Small intestine (tissue), 7 donors: ENCODE results near the gene FRMPD4. TPM values are rescaled to one million over a fixed set of nuclear protein-coding genes. Genes with fewer than 3 reads are reported as not detected.

Experiments used
- DNase-seq, 2 donors: peaks; one replicate each; pipeline versions ENCODE4 v3.0.0 to v3.0.0-alpha.2; 2013
- FAIRE-seq: peaks from 2 replicates; lab custom pipeline; 2012; peaks lifted over from hg19 to GRCh38; lab: Jason Lieb, UNC
- H3K27ac ChIP-seq, 3 donors: one replicate each; pipeline ENCODE4 v1.5.1; 2013; ENCODE audit warnings: low read length in 2 of 3, mild to moderate bottlenecking in 2 of 3, control low read depth in 1 of 3, inconsistent platforms in 1 of 3, low read depth in 1 of 3, moderate library complexity in 1 of 3
- H3K27me3 ChIP-seq, 3 donors: one replicate each; pipeline ENCODE4 v1.6.1; 2013; ENCODE audit warnings: low read length in 3 of 3, inconsistent platforms in 1 of 3; ENCODE audit not compliant: control insufficient read depth in 3 of 3, insufficient read depth in 3 of 3
- H3K36me3 ChIP-seq, 3 donors: one replicate each; pipeline ENCODE4 v1.6.1; 2013; ENCODE audit warnings: low read length in 3 of 3, inconsistent platforms in 1 of 3, low read depth in 1 of 3, mild to moderate bottlenecking in 1 of 3, moderate library complexity in 1 of 3; ENCODE audit not compliant: control insufficient read depth in 3 of 3, insufficient read depth in 2 of 3
- H3K4me1 ChIP-seq, 3 donors: one replicate each; pipeline ENCODE4 v1.6.1; 2013; ENCODE audit warnings: low read length in 2 of 3, inconsistent platforms in 1 of 3, low read depth in 1 of 3, mild to moderate bottlenecking in 1 of 3, moderate library complexity in 1 of 3; ENCODE audit not compliant: control insufficient read depth in 3 of 3, insufficient read depth in 2 of 3
- H3K4me3 ChIP-seq, 3 donors: one replicate each; pipeline ENCODE4 v1.5.1; 2013; ENCODE audit warnings: low read length in 3 of 3, control low read depth in 1 of 3, inconsistent platforms in 1 of 3, low read depth in 1 of 3, mild to moderate bottlenecking in 1 of 3, moderate library complexity in 1 of 3
- H3K9me3 ChIP-seq, 2 donors: one replicate each; pipeline ENCODE4 v1.6.1; 2013; ENCODE audit warnings: low read depth in 1 of 2, low read length in 1 of 2; ENCODE audit not compliant: control insufficient read depth in 2 of 2, insufficient read depth in 1 of 2
- WGBS, 3 donors: extraction: QIAGEN DNeasy Blood & Tissue Kit; methylation state at CpG; one replicate each; pipeline ENCODE4 v1.1.7; 2013; 5-methylcytosine and 5-hydroxymethylcytosine counted together
- polyA plus RNA-seq, 4 donors: library from polyadenylated mRNA; stranded (reverse) in 3 of 4; unstranded in 1 of 4; fragments of 200-250 nt in 3 of 4; fragments of 120-200 nt in 1 of 4; gene quantifications; one replicate each; pipeline versions ENCODE4 v1.2.1 to v1.2.3, GENCODE V29; 2013
- donor health status: healthy with polysubstance abuse.
- donor health status: control.
- donor health status: control.
- donor health status: Bipolar disorder and iron deficiency.
- donor health status: healthy.

The FRMPD4 gene
- polyA plus RNA-seq, 4 donors: 0.04 to 0.21 TPM; not detected in 2

- H3K4me3 ChIP-seq: no peak overlapping the region
- no peaks in the 10 kb centered on the region for H3K4me1 ChIP-seq
- no peaks in the 10 kb centered on the region for H3K27me3 ChIP-seq
- DNase-seq (no peak), FAIRE-seq (no peak)
- H3K27ac ChIP-seq: no peak overlapping the region
- no peaks in the 10 kb centered on the region for H3K36me3 ChIP-seq
- H3K9me3 ChIP-seq: no peaks in the 10 kb centered on the region
These were observed 176.4 kb downstream of the FRMPD4 start for GRCh38 chrX:12314651-12315050.

DNA sequence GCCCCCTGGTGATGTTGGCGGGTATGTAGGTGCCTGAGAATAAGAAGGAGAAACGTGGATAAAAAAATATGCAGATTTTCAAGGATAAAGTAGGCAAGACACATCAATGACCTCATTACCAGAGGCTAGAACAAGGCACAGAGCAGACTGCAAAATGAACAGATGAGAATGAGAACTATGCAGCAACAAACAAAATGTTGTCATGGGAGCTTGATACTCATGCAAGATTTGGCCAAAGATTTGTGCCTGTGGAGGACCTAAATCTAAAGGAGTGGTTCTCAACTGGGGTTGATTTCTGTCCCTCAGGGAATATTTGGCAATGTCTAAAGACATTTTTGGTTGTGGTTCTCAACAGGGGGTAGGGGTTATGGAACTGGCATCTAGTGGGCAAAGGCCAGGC is 177.3 kb downstream of the FRMPD4 start:
- Histone ChIP-seq H3K27ac (no peak overlapping the region), H3K9me3 (no peaks in the 10 kb centered on the region), H3K36me3 (no peaks in the 10 kb centered on the region), H3K27me3 (no peaks in the 10 kb centered on the region), H3K4me1 (no peaks in the 10 kb centered on the region), H3K4me3 (no peak overlapping the region)
- DNase-seq (no peak), FAIRE-seq (no peak)
- WGBS, 3 donors: 31 to 71% (median 61%) methylated on average over 2 of the region's 2 CpGs

DNA sequence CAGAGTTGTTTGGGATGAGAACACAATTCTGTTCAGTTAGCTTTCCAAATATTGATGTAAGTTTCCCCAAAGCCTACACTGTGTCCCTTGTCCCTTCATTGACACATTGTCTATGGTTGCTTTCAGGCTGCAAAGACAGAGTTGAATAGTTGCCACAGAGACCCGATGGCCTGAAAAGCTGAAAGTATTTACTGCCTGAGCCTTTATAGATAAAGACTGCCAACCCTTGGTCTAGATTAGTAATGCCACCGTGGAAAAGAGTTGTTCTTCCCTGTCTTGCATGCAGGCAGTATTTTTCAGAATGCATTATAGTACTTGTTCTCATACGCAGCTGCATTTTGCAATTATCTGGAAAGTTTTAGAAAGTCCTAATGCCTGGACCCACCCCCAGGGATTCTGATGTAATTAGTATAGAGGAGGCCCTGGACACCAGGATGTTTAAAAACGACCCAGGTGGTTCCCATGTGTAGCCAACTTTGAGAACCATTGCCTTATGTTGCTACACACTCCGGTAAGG is 180.8 kb downstream of the FRMPD4 start:
- no peak for DNase-seq
- Histone ChIP-seq H3K4me1 (no peaks in the 10 kb centered on the region), H3K27ac (no peak overlapping the region), H3K4me3 (no peak overlapping the region), H3K9me3 (no peaks in the 10 kb centered on the region), H3K36me3 (no peaks in the 10 kb centered on the region), H3K27me3 (no peaks in the 10 kb centered on the region)
- FAIRE-seq: no peak
- WGBS, 3 donors: 38 to 56% (median 44%) methylated on average over 5 of the region's 5 CpGs

GRCh38 chrX:12319992-12320391 is 181.7 kb downstream of the FRMPD4 start:
- Histone ChIP-seq H3K4me1 (no peaks in the 10 kb centered on the region), H3K4me3 (no peak overlapping the region), H3K36me3 (no peaks in the 10 kb centered on the region), H3K27me3 (no peaks in the 10 kb centered on the region), H3K9me3 (no peaks in the 10 kb centered on the region), H3K27ac (no peak overlapping the region)
- DNase-seq (no peak), FAIRE-seq (no peak)
- 24 to 58% (median 29%) methylated on average over 2 of the region's 2 CpGs for WGBS, 3 donors

DNA sequence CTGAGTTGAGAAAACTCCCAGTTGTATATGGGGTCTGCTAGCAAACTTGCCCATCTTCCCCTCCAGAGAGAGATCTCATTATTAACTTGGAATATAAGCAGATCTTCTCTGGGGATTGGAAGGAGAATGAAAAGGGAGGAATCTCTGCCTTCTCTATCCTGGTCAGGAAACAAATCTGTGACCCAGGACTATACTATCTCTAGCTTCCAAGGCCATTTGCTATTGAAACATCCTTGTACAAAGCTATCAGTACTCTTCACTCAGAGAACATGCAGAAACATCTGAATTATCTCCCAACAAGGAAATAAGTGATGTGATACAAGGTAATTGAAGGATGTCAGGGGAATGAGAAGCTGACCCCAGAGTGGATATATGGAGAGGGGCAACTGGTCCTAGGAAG is 183.8 kb downstream of the FRMPD4 start:
- Histone ChIP-seq H3K4me1 (no peaks in the 10 kb centered on the region), H3K27ac (no peak overlapping the region), H3K9me3 (no peaks in the 10 kb centered on the region), H3K36me3 (no peaks in the 10 kb centered on the region), H3K4me3 (no peak overlapping the region), H3K27me3 (no peaks in the 10 kb centered on the region)
- DNase-seq (no peak), FAIRE-seq (no peak)

DNA sequence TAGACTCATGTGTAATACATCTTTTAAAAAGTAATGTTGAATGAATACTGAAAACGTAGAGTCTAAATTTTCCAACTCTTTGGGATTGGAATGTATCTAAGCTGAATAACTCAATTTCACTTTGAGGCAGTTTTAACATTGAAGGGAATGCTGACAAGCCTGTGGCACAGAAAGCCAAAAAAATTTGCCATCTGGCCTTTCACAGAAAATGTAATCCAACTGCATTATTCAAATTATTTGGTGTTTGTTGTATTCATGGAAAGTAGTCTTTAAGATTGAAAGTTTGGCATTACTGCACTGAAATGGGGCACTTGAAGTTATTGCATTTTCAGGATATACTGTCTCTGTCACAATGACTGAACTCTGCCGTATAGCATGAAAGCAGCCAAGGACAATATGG is 186.9 kb downstream of the FRMPD4 start:
- no peak overlapping the region for H3K27ac ChIP-seq
- no peak for DNase-seq
- no peak overlapping the region for H3K4me3 ChIP-seq
- H3K9me3 ChIP-seq: no peaks in the 10 kb centered on the region
- no peaks in the 10 kb centered on the region for H3K27me3 ChIP-seq
- no peaks in the 10 kb centered on the region for H3K36me3 ChIP-seq
- FAIRE-seq: no peak
- no peaks in the 10 kb centered on the region for H3K4me1 ChIP-seq
- WGBS, 3 donors: 56 to 71% (median 68%) methylated on average over 2 of the region's 2 CpGs

GRCh38 chrX:12327836-12328235 is 189.6 kb downstream of the FRMPD4 start:
- H3K27me3 ChIP-seq: no peaks in the 10 kb centered on the region
- FAIRE-seq (no peak), DNase-seq (no peak)
- no peak overlapping the region for H3K4me3 ChIP-seq
- no peaks in the 10 kb centered on the region for H3K9me3 ChIP-seq
- H3K27ac ChIP-seq: no peak overlapping the region
- H3K36me3 ChIP-seq: no peaks in the 10 kb centered on the region
- no peaks in the 10 kb centered on the region for H3K4me1 ChIP-seq

DNA sequence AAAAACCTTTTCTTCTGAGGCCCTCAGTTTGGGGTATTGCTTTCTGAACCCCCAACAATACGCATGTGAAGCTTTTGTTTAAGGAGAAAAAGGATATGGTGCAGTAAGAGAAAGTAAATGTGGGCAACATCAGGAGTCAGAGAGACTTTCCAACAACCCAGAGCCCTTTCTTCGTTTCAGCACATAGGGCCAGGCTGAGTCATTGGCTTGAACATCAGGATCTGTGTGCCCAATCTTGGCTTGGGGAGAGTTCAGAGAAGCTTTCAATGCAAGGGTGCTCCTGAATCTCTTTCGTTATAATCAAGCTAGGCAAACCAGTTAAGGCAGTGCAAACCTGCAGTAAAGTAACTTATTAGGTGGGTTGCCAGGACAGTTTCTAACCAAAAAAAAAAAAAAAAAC is 191.2 kb downstream of the FRMPD4 start:
- Histone ChIP-seq H3K4me1 (no peaks in the 10 kb centered on the region), H3K36me3 (no peaks in the 10 kb centered on the region), H3K4me3 (no peak overlapping the region), H3K27ac (no peak overlapping the region), H3K9me3 (no peaks in the 10 kb centered on the region), H3K27me3 (no peaks in the 10 kb centered on the region)
- WGBS, 3 donors: 51 to 79% (median 52%) methylated on average over 3 of the region's 3 CpGs
- FAIRE-seq (no peak), DNase-seq (no peak)

GRCh38 chrX:12330841-12331240 is 192.6 kb downstream of the FRMPD4 start:
- Histone ChIP-seq H3K4me1 (no peaks in the 10 kb centered on the region), H3K27me3 (no peaks in the 10 kb centered on the region), H3K36me3 (no peaks in the 10 kb centered on the region), H3K4me3 (no peak overlapping the region), H3K9me3 (no peaks in the 10 kb centered on the region), H3K27ac (no peak overlapping the region)
- 58 to 82% (median 78%) methylated on average over 3 of the region's 3 CpGs for WGBS, 3 donors
- DNase-seq: no peak
- FAIRE-seq: no peak
